Ovary (tissue), 9 donors: ENCODE results near the gene ALDH1L2. TPM values are rescaled to one million over a fixed set of nuclear protein-coding genes. Genes with fewer than 3 reads are reported as not detected.
"Not testable (repeated sequence)": the region's sequence is repeated elsewhere in the genome, so short reads cannot be mapped to it uniquely, and the experiment has no call there.

ENCODE experiments used
- DNase-seq, 5 donors: peaks; one replicate each; pipeline ENCODE4 v3.0.0-alpha.2; 2019 to 2020
- H3K27ac ChIP-seq, 2 donors: fragments of 200-600 bp; one replicate each; pipeline versions ENCODE4 v1.5.1 to v1.8.0; 2019 to 2022
- H3K27me3 ChIP-seq: fragments of 200-600 bp; one replicate; pipeline ENCODE4 v1.8.0; 2022
- H3K36me3 ChIP-seq: fragments of 200-600 bp; sonication (generic); one replicate; pipeline ENCODE4 v1.5.1; 2019
- H3K4me1 ChIP-seq: one replicate; pipeline ENCODE4 v1.8.1; 2013; ENCODE audit warnings: mild to moderate bottlenecking, moderate library complexity; ENCODE audit not compliant: insufficient read depth
- H3K4me3 ChIP-seq: fragments of 200-600 bp; sonication (generic); one replicate; pipeline ENCODE4 v1.5.1; 2017
- H3K9me3 ChIP-seq, 2 donors: fragments of 200-600 bp in 1 of 2; sonication (generic) in 1 of 2; one replicate each; pipeline versions ENCODE4 v1.5.1 to v1.8.1; 2013 to 2019; ENCODE audit warnings: mild to moderate bottlenecking in 1 of 2, moderate library complexity in 1 of 2
- CTCF ChIP-seq, 3 donors: fragments of 450-650 bp in 2 of 3; fragments of 200-600 bp in 1 of 3; IDR thresholded peaks; one replicate each; pipeline versions ENCODE4 v1.5.1 to v1.8.0; 2016 to 2022; ENCODE audit warnings: antibody characterized with exemption in 3 of 3, mild to moderate bottlenecking in 1 of 3
- EP300 ChIP-seq: sonication (generic); formaldehyde crosslinking; IDR thresholded peaks from one replicate; pipeline ENCODE4 v1.6.1; 2017; ENCODE audit warnings: antibody characterized with exemption
- POLR2A ChIP-seq: fragments of 450-650 bp; IDR thresholded peaks from one replicate; pipeline ENCODE4 v1.6.1; 2017; ENCODE audit warnings: antibody characterized with exemption, mild to moderate bottlenecking, moderate library complexity
- WGBS, 3 donors: extraction: QIAGEN DNeasy Blood & Tissue Kit in 1 of 3; methylation state at CpG; one replicate each; pipeline versions ENCODE4 v1.1.5 to v1.1.7; 2013 to 2017; 5-methylcytosine and 5-hydroxymethylcytosine counted together
- intact Hi-C, 4 donors: fragments of 100-400 bp; cut with DNase I; formaldehyde crosslinking; loops; one replicate each; pipeline versions ENCODE4 v1.11.0 to v1.15.1; 2022 to 2023
- polyA plus RNA-seq, 2 donors: library from polyadenylated mRNA; stranded (reverse); fragments of 200-250 nt in 1 of 2; fragments of 350-450 nt in 1 of 2; fragmentation: Illumina TruSeq in 1 of 2; extraction: RNeasy Lipid Tissue Mini Kit (QIAGEN cat#74804) in 1 of 2; gene quantifications; one replicate each; pipeline ENCODE4 v1.2.3, GENCODE V29; 2013 to 2014
- total RNA-seq, 7 donors: library from RNA; depleted of rRNA in 2 of 7; stranded (reverse); fragments of >200 nt in 2 of 7; fragmentation: NEBNext Ultra II Directional in 3 of 7; extraction: Animal tissue kit (Norgen Biotek cat#: 25700) in 3 of 7; gene quantifications; one replicate each; pipeline versions ENCODE4 v1.1.0 to v1.2.4, GENCODE V29; 2016 to 2023
- donor health status: DM: no; HTN: no; CAD: no; lungs with moderate emphysema.
- donor health status: DM: no; HTN: no; CAD: no.
- donor health status: Bipolar disorder and iron deficiency.
- donor health status: DM: yes; HTN: yes; CAD: no.
- donor health status: DM: no; HTN: no; CAD: no.
- donor health status: DM: yes; HTN: yes; CAD: no.

ALDH1L2 gene
- total and polyA plus RNA-seq, 9 donors: 0.38 to 36.4 (median 1.3) TPM

GRCh38 chr12:105100207-105100985, 16.1 kb upstream of the ALDH1L2 start:
- intact Hi-C loops: no loop called here
- WGBS, 3 donors: 64 to 72% (median 72%) methylated on average over 7 of the region's 7 CpGs
- H3K4me3 ChIP-seq: no peak overlapping the region
- H3K27ac ChIP-seq: no peak overlapping the region
- no peaks in the 10 kb centered on the region for H3K36me3 ChIP-seq
- H3K4me1 ChIP-seq: no peaks in the 10 kb centered on the region
- DNase-seq: no peak
- no peaks in the 10 kb centered on the region for H3K27me3 ChIP-seq
- peaks cover 0 to 2% of the 10 kb centered on the region in 2 donors for H3K9me3 ChIP-seq
- TF ChIP-seq CTCF (IDR thresholded peaks at IDR 0.05) (no peak), POLR2A (no peak), EP300 (no peak)

GRCh38 chr12:105099356-105099755, 15.1 kb upstream of the ALDH1L2 start:
- TF ChIP-seq POLR2A (no peak), EP300 (no peak), CTCF (IDR thresholded peaks at IDR 0.05) (no peak)
- no peaks in the 10 kb centered on the region for H3K36me3 ChIP-seq
- no peak overlapping the region for H3K27ac ChIP-seq
- no peak overlapping the region for H3K4me3 ChIP-seq
- no peaks in the 10 kb centered on the region for H3K27me3 ChIP-seq
- DNase-seq: no peak
- H3K9me3 ChIP-seq: peaks cover 0 to 5% of the 10 kb centered on the region in 2 donors
- no peaks in the 10 kb centered on the region for H3K4me1 ChIP-seq
- intact Hi-C loops: no loop called here
- 85 to 92% (median 89%) methylated on average over 1 of the region's 1 CpG for WGBS, 3 donors

DNA sequence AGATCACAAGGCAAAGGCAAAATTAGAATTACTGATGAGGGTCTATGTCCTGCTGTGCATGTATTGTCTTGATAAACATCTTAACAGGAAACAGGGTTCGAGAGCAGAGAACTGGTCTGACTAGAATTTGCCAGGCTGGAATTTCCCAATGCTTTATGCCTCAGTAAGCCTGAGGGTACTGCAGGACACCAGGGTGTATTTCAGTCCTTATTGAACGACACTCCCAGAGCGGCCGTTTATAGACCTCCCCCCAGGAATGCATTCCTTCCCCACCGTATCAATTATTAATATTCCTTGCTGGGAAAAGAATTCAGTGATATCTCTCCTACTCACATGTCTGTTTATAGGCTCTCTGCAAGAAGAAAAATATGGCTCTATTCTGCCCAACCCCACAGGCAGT, 11.1 kb upstream of the ALDH1L2 start:
- DNase-seq, intact Hi-C loops, H3K9me3 ChIP-seq, H3K4me1 ChIP-seq, H3K27me3 ChIP-seq, H3K36me3 ChIP-seq, H3K4me3 ChIP-seq, H3K27ac ChIP-seq: not testable (repeated sequence)
- WGBS, 3 donors: 90 to 92% (median 92%) methylated on average over 5 of the region's 5 CpGs

GRCh38 chr12:105092336-105092735, 8.1 kb upstream of the ALDH1L2 start:
- 41 to 53% (median 46%) methylated on average over 13 of the region's 13 CpGs for WGBS, 3 donors
- H3K9me3 ChIP-seq: peaks cover 0 to 5% of the 10 kb centered on the region in 2 donors
- TF ChIP-seq POLR2A (no peak), EP300 (no peak), CTCF (IDR thresholded peaks at IDR 0.05) (no peak)
- no peak overlapping the region for H3K27ac ChIP-seq
- no peaks in the 10 kb centered on the region for H3K36me3 ChIP-seq
- no peak overlapping the region for H3K4me3 ChIP-seq
- intact Hi-C loops: no loop called here
- H3K4me1 ChIP-seq: no peaks in the 10 kb centered on the region
- DNase-seq: no peak
- H3K27me3 ChIP-seq: no peaks in the 10 kb centered on the region

DNA sequence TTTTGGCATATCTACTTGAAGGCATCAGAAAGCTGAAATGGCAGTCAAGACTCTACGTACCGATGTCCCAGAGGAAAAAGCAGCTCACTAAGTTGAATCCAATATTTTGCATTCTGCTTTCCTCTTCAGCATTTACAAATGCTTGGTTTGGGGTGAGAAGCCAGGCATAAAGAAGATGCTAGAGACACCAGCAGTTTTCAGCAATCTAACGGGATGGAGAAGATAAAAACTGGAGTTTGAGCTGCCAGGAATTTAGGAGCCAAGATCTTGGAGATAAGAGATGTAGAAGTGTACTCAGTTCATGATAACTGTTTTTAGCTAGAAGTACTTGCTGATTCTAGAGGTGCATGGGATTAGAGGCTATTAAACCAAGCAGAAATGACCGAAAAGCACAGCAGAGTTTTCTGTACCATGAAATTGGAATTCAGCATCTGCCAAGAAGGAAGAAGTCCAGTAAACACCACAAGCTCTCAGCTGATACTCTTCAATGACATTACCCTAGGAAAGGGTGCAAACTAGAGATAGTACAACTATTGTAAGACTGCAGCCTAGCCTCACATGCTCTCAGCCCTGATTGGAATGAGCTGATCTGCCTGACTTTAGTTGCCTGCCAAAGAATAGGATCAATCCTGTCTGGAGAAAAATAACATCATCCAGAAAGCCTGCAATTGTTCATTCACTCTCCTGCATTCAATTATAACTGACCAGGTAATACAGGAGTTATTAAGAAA, 7.4 kb upstream of the ALDH1L2 start:
- intact Hi-C loops: no loop called here
- 41 to 67% (median 53%) methylated on average over 4 of the region's 4 CpGs for WGBS, 3 donors
- no peak for DNase-seq
- H3K36me3 ChIP-seq: no peaks in the 10 kb centered on the region
- no peak overlapping the region for H3K4me3 ChIP-seq
- H3K4me1 ChIP-seq: no peaks in the 10 kb centered on the region
- no peaks in the 10 kb centered on the region for H3K27me3 ChIP-seq
- TF ChIP-seq CTCF (IDR thresholded peaks at IDR 0.05): no peak
- TF ChIP-seq POLR2A: no peak
- no peak for TF ChIP-seq EP300
- no peak overlapping the region for H3K27ac ChIP-seq
- peaks cover 0 to 5% of the 10 kb centered on the region in 2 donors for H3K9me3 ChIP-seq
